Transverse colon (tissue), 4 donors: ENCODE results near the gene THADA. TPM values are rescaled to one million over a fixed set of nuclear protein-coding genes. Genes with fewer than 3 reads are reported as not detected.
A peak's percentile ranks its signal among the peaks of the same experiment; 100 is the strongest.

Experiments used
- DNase-seq: peaks from one replicate; pipeline ENCODE4 v3.0.0-alpha.2; 2019
- H3K27ac ChIP-seq, 4 donors: fragments of 200-600 bp; sonication (generic); 2 replicates each; pipeline ENCODE4 v1.5.1; 2016 to 2018; ENCODE audit warnings: inconsistent platforms in 4 of 4
- H3K27me3 ChIP-seq: fragments of 200-600 bp; sonication (generic); 2 replicates; pipeline ENCODE4 v1.5.1; 2017; ENCODE audit warnings: inconsistent platforms
- H3K36me3 ChIP-seq, 4 donors: fragments of 200-600 bp; sonication (generic); 2 replicates each; pipeline ENCODE4 v1.5.1; 2017 to 2019; ENCODE audit warnings: inconsistent platforms in 4 of 4
- H3K4me1 ChIP-seq, 4 donors: fragments of 200-600 bp; sonication (generic); 2 replicates each; pipeline ENCODE4 v1.5.1; 2017 to 2020; ENCODE audit warnings: inconsistent platforms in 4 of 4
- H3K4me3 ChIP-seq, 4 donors: fragments of 200-600 bp; sonication (generic); 1 replicate in 1 of 4; 2 replicates in 3 of 4; pipeline versions ENCODE4 v1.5.1 to v1.6.1; 2017 to 2019; ENCODE audit warnings: inconsistent platforms in 4 of 4
- H3K9me3 ChIP-seq, 2 donors: fragments of 200-600 bp; sonication (generic); 2 replicates each; pipeline ENCODE4 v1.5.1; 2017 to 2019; ENCODE audit warnings: inconsistent platforms in 2 of 2
- CTCF ChIP-seq, 5 experiments: fragments of 200-600 bp in 3 of 5; fragments of 450-650 bp in 2 of 5; sonication (generic) in 3 of 5; IDR thresholded peaks; 1 replicate in 2 of 5; 2 replicates in 3 of 5; pipeline ENCODE4 v1.5.1; 2016 to 2017; ENCODE audit warnings: antibody characterized with exemption in 5 of 5, inconsistent platforms in 3 of 5, mild to moderate bottlenecking in 2 of 5, moderate library complexity in 1 of 5
- EP300 ChIP-seq: sonication (generic); formaldehyde crosslinking; IDR thresholded peaks from one replicate; pipeline ENCODE4 v1.6.1; 2017; ENCODE audit warnings: antibody characterized with exemption, low read depth
- POLR2A ChIP-seq: fragments of 450-650 bp; IDR thresholded peaks from one replicate; pipeline ENCODE4 v1.6.1; 2016; ENCODE audit warnings: antibody characterized with exemption, mild to moderate bottlenecking, moderate library complexity
- POLR2AphosphoS5 ChIP-seq, 3 donors: sonication (generic); formaldehyde crosslinking; IDR thresholded peaks; one replicate each; pipeline ENCODE4 v1.6.1; 2016; ENCODE audit warnings: antibody characterized with exemption in 3 of 3
- WGBS, 2 donors: methylation state at CpG; one replicate each; pipeline ENCODE4 v1.1.5; 2018; ENCODE audit warnings: low coverage in 1 of 2; 5-methylcytosine and 5-hydroxymethylcytosine counted together
- in situ Hi-C, 4 donors: fragments of 200-750 bp; cut with MboI; loops; one replicate each; pipeline versions ENCODE4 v1.15.0 to v1.15.1; 2017; ENCODE audit warnings: low sequenced_read_pairs in 3 of 4, low pct_ligation_motif_present in 1 of 4, low pct_unique_long_range_greater_than_20kb in 1 of 4
- intact Hi-C: fragments of 100-400 bp; cut with DNase I; formaldehyde crosslinking; loops from one replicate; pipeline ENCODE4 v1.15.1; 2023; ENCODE audit warnings: low total_unique reads
- total RNA-seq, 4 donors: library from RNA; depleted of rRNA; stranded (reverse); fragments of >200 nt; gene quantifications; one replicate each; pipeline ENCODE4 v1.1.0, GENCODE V29; 2016

THADA gene
- total RNA-seq, 4 donors from 2014 or later = 21.7 to 78.6 (median 28.1) TPM

- TF ChIP-seq EP300 = no peak
- TF ChIP-seq POLR2AphosphoS5 (IDR thresholded peaks at IDR 0.05) = no peak
- no peak for TF ChIP-seq POLR2A
- TF ChIP-seq CTCF (IDR thresholded peaks at IDR 0.05) = no peak
- DNase-seq = no peak
- 71 to 77% methylated on average over 2 of the region's 2 CpGs for WGBS, 2 donors
- intact Hi-C loops = no loop called here
- in situ Hi-C loops = loop anchor here in 1 of 4 donors (25.0 kb wide), 1 partner anchor 421 kb away; no protein-coding TSS in a partner anchor
- Histone ChIP-seq H3K36me3 (no peaks in the 10 kb centered on the region), H3K4me3 (no peak overlapping the region), H3K9me3 (no peaks in the 10 kb centered on the region), H3K27me3 (no peaks in the 10 kb centered on the region), H3K27ac (no peak overlapping the region), H3K4me1 (peaks cover 0 to 9% (median 3%) of the 10 kb centered on the region in 4 donors)
Observed at GRCh38 chr2:43258547-43259156, 337.2 kb downstream of the THADA start.

- Histone ChIP-seq H3K4me1 (peaks cover 0 to 23% (median 9%) of the 10 kb centered on the region in 4 donors), H3K4me3 (no peak overlapping the region), H3K27ac (peak overlapping the region; percentile 11 to 48 (median 28)), H3K9me3 (no peaks in the 10 kb centered on the region), H3K27me3 (no peaks in the 10 kb centered on the region), H3K36me3 (no peaks in the 10 kb centered on the region)
- no peak for DNase-seq
- no peak for TF ChIP-seq EP300
- no peak for TF ChIP-seq POLR2A
- WGBS, 2 donors = 0 to 48% methylated on average over 1 to 8 of the region's 8 CpGs
- intact Hi-C loops = no loop called here
- in situ Hi-C loops = loop anchor here in 1 of 4 donors (25.0 kb wide), 1 partner anchor 418 kb away; no protein-coding TSS in a partner anchor
Observed at GRCh38 chr2:43255296-43255910, 340.4 kb downstream of the THADA start.

GRCh38 chr2:43254331-43254730, 341.5 kb downstream of the THADA start:
- whole genome bisulfite sequencing, 2 donors = 89 to 93% methylated on average over 4 to 5 of the region's 5 CpGs
- no peak for DNase-seq
- in situ Hi-C loops = loop anchor here in 1 of 4 donors (25.0 kb wide), 1 partner anchor 417 kb away; no protein-coding TSS in a partner anchor
- Histone ChIP-seq H3K36me3 (no peaks in the 10 kb centered on the region), H3K4me3 (no peak overlapping the region), H3K27me3 (no peaks in the 10 kb centered on the region), H3K9me3 (no peaks in the 10 kb centered on the region), H3K27ac (no peak overlapping the region), H3K4me1 (peaks cover 0 to 26% (median 9%) of the 10 kb centered on the region in 4 donors)
- TF ChIP-seq CTCF (IDR thresholded peaks at IDR 0.05) = no peak
- TF ChIP-seq POLR2AphosphoS5 (IDR thresholded peaks at IDR 0.05) = no peak
- no peak for TF ChIP-seq POLR2A
- TF ChIP-seq EP300 = no peak
- intact Hi-C loops = no loop called here

- DNase-seq = no peak
- WGBS, 2 donors = 38 to 58% methylated on average over 1 to 5 of the region's 5 CpGs
- H3K4me3 ChIP-seq = no peak overlapping the region
- in situ Hi-C loops = loop anchor here in 1 of 4 donors (25.0 kb wide), 1 partner anchor 414 kb away; no protein-coding TSS in a partner anchor
- no peak for TF ChIP-seq POLR2A
- peak in 2 of 3 donors; percentile 9 to 46 for TF ChIP-seq POLR2AphosphoS5 (IDR thresholded peaks at IDR 0.05)
- no peaks in the 10 kb centered on the region for H3K36me3 ChIP-seq
- peak overlapping the region; percentile 80 to 88 (median 82) for H3K27ac ChIP-seq
- H3K4me1 ChIP-seq = peaks cover 0 to 26% (median 9%) of the 10 kb centered on the region in 4 donors
- H3K9me3 ChIP-seq = no peaks in the 10 kb centered on the region
- H3K27me3 ChIP-seq = no peaks in the 10 kb centered on the region
- intact Hi-C loops = no loop called here
Observed at GRCh38 chr2:43251171-43251731, 344.6 kb downstream of the THADA start.

- no peak for DNase-seq
- no peak for TF ChIP-seq CTCF (IDR thresholded peaks at IDR 0.05)
- TF ChIP-seq POLR2AphosphoS5 (IDR thresholded peaks at IDR 0.05) = no peak
- TF ChIP-seq POLR2A = no peak
- TF ChIP-seq EP300 = no peak
- Histone ChIP-seq H3K27me3 (no peaks in the 10 kb centered on the region), H3K9me3 (no peaks in the 10 kb centered on the region), H3K36me3 (no peaks in the 10 kb centered on the region), H3K4me3 (no peak overlapping the region), H3K27ac (peak overlapping the region; percentile 80 to 88 (median 82)), H3K4me1 (peaks cover 0 to 19% (median 6%) of the 10 kb centered on the region in 4 donors)
- WGBS, 2 donors = 95 to 96% methylated on average over 2 of the region's 2 CpGs
- intact Hi-C loops (no loop called here), in situ Hi-C loops (loop anchor here in 1 of 4 donors (25.0 kb wide), 1 partner anchor 413 kb away; no protein-coding TSS in a partner anchor)
Observed at GRCh38 chr2:43250015-43250414, 345.8 kb downstream of the THADA start.
